Measurements from ENCODE around the gene LRP6.

DNA sequence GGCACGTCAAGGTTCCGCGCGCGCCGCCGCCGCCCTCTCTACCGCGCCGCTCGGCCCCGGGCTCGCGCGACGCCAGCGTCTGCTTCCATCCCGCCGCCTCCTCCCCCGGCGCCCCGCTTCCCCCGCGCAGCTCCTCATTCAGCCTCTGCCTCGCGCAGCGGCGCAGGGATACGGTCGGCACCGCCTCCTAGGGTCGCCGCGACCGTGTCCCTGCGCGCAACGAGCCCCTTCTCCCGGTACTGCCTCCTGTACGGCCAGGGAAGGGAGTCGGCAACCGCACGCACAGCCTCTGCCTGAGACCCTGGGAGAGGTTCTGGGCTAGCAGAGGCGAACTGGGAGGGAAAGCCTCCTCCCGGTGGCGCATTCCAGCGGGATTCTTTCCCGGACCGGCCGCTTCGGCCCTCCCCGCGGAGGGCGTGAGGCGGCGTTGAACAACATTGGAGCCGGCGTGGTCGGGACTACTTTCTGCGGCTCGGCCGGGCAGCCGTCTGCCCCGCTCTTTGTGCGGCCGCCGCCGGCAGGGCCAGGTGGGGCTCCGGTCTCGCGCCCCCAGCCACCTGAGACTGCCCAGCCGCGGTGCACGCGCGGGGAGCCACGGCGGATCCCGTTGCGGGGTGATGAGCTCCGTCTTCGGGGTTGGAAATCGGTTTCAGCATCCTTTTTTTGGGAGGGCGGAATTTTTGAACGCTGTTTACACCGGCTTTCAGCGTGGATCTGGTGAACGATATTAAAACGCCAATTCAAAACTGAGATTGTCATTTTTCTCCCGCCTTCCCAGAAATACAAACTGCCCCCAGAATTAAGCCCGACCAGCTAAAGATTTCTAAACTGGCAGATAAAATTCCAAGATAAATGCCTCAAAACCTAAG, at the start of gene LRP6:
- TF ChIP-seq, protein P1, sequence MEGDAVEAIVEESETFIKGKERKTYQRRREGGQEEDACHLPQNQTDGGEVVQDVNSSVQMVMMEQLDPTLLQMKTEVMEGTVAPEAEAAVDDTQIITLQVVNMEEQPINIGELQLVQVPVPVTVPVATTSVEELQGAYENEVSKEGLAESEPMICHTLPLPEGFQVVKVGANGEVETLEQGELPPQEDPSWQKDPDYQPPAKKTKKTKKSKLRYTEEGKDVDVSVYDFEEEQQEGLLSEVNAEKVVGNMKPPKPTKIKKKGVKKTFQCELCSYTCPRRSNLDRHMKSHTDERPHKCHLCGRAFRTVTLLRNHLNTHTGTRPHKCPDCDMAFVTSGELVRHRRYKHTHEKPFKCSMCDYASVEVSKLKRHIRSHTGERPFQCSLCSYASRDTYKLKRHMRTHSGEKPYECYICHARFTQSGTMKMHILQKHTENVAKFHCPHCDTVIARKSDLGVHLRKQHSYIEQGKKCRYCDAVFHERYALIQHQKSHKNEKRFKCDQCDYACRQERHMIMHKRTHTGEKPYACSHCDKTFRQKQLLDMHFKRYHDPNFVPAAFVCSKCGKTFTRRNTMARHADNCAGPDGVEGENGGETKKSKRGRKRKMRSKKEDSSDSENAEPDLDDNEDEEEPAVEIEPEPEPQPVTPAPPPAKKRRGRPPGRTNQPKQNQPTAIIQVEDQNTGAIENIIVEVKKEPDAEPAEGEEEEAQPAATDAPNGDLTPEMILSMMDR (IDR thresholded peaks at IDR 0.05): peak in 3 of 6 experiments; percentile 12 to 27 (median 14)
- peak in 3 of 4 donors; percentile 18 to 73 (median 52) for TF ChIP-seq POLR2A (IDR thresholded peaks at IDR 0.05)
